Keratinocyte (primary cell): ENCODE measurements around the gene ZFYVE28. TPM values are rescaled to one million over a fixed set of nuclear protein-coding genes. Genes with fewer than 3 reads are reported as not detected.

Source experiments
- DNase-seq: peaks from one replicate; pipeline ENCODE4 v3.0.0-alpha.2; 2011; ENCODE audit warnings: low read depth, missing footprints, low spot score
- FAIRE-seq: peaks from 2 replicates; lab custom pipeline; 2011; peaks lifted over from hg19 to GRCh38; lab: Jason Lieb, UNC
- H2AFZ ChIP-seq: 2 replicates; pipeline ENCODE4 v1.6.0; 2012; ENCODE audit warnings: low read length, control low read depth, inconsistent platforms; ENCODE audit not compliant: control insufficient read depth
- H3K27ac ChIP-seq: 2 replicates; pipeline ENCODE4 v1.5.1; 2011; ENCODE audit warnings: low read length; ENCODE audit not compliant: control insufficient read depth, insufficient read depth
- H3K27me3 ChIP-seq: 3 replicates; pipeline ENCODE4 v1.6.0; 2011; ENCODE audit warnings: low read length; ENCODE audit not compliant: control insufficient read depth, insufficient read depth; ENCODE audit errors: extremely low read depth
- H3K36me3 ChIP-seq, 2 experiments: 2 replicates in 1 of 2; 3 replicates in 1 of 2; pipeline ENCODE4 v1.5.1; 2011; ENCODE audit warnings: low read length in 2 of 2, mild to moderate bottlenecking in 1 of 2; ENCODE audit not compliant: control insufficient read depth in 2 of 2, insufficient read depth in 2 of 2; ENCODE audit errors: extremely low read depth in 1 of 2
- H3K4me1 ChIP-seq: 3 replicates; pipeline ENCODE4 v1.5.1; 2011; ENCODE audit warnings: low read length; ENCODE audit not compliant: control insufficient read depth, insufficient read depth; ENCODE audit errors: extremely low read depth
- H3K4me2 ChIP-seq: 3 replicates; pipeline ENCODE4 v1.6.0; 2011; ENCODE audit warnings: low read depth, low read length; ENCODE audit not compliant: control insufficient read depth, insufficient read depth; ENCODE audit errors: extremely low read depth
- H3K4me3 ChIP-seq, 3 experiments: fragments of 200-600 bp in 1 of 3; sonication (generic) in 1 of 3; 2 replicates in 2 of 3; 3 replicates in 1 of 3; pipeline ENCODE4 v1.5.1; 2011 to 2016; ENCODE audit warnings: low read length in 3 of 3, mild to moderate bottlenecking in 3 of 3, control low read depth in 2 of 3, inconsistent platforms in 1 of 3, low read depth in 1 of 3, mixed read lengths in 1 of 3, mixed run types in 1 of 3, moderate library complexity in 1 of 3; ENCODE audit not compliant: control insufficient read depth in 2 of 3, insufficient read depth in 2 of 3; ENCODE audit errors: extremely low read depth in 1 of 3
- H3K79me2 ChIP-seq: 2 replicates; pipeline ENCODE4 v1.6.0; 2012; ENCODE audit warnings: low read length; ENCODE audit not compliant: control insufficient read depth, insufficient read depth
- H3K9ac ChIP-seq: 3 replicates; pipeline ENCODE4 v1.6.0; 2011; ENCODE audit warnings: low read length; ENCODE audit not compliant: control insufficient read depth, insufficient read depth; ENCODE audit errors: extremely low read depth
- H3K9me1 ChIP-seq: 3 replicates; pipeline ENCODE4 v1.6.0; 2011; ENCODE audit warnings: low read length; ENCODE audit not compliant: control insufficient read depth, insufficient read depth; ENCODE audit errors: extremely low read depth
- H3K9me3 ChIP-seq: 2 replicates; pipeline ENCODE4 v1.5.1; 2012; ENCODE audit warnings: low read depth, low read length; ENCODE audit not compliant: control insufficient read depth
- H4K20me1 ChIP-seq: 3 replicates; pipeline ENCODE4 v1.6.0; 2011; ENCODE audit warnings: low read length; ENCODE audit not compliant: control insufficient read depth, insufficient read depth; ENCODE audit errors: extremely low read depth
- CTCF ChIP-seq, 3 experiments: IDR thresholded peaks in 1 of 3; conservative IDR thresholded peaks in 1 of 3; optimal IDR thresholded peaks in 1 of 3; 2 replicates in 2 of 3; 3 replicates in 1 of 3; pipeline versions ENCODE3 to v1.5.1; 2011; ENCODE audit warnings: low read length in 3 of 3, mild to moderate bottlenecking in 3 of 3, moderate library complexity in 2 of 3, control low read depth in 1 of 3, inconsistent platforms in 1 of 3; ENCODE audit not compliant: insufficient read depth in 2 of 3; ENCODE audit errors: extremely low read depth in 1 of 3
- EZH2 ChIP-seq: IDR thresholded peaks from one replicate; pipeline ENCODE4 v1.6.1; 2012; ENCODE audit warnings: inconsistent platforms, mild to moderate bottlenecking, low read length, moderate library complexity
- dilution Hi-C: fragments of 300-500 bp; cut with MboI; formaldehyde crosslinking; loops from one replicate; pipeline ENCODE4 v1.7.0; 2020; ENCODE audit warnings: low sequenced_read_pairs; ENCODE audit not compliant: extremely low pct_ligation_motif_present
- polyA plus RNA-seq, 5 experiments: library from polyadenylated mRNA; depleted of rRNA in 3 of 5; stranded (reverse) in 3 of 5; stranded (forward) in 1 of 5; unstranded in 1 of 5; fragments of >200 nt; gene quantifications; 1 replicate in 1 of 5; 2 replicates in 3 of 5; 3 replicates in 1 of 5; pipeline versions ENCODE4 v1.2.1 to v1.2.3, GENCODE V29; 2011 to 2012; ENCODE audit warnings: missing spikeins in 2 of 5, low read depth in 1 of 5, low replicate concordance in 1 of 5

ZFYVE28 gene
- polyA plus RNA-seq, 1 donor (not counting 4 experiments of a cell fraction or from before 2014, with no cell fraction given) = 0.33 TPM

- Histone ChIP-seq H3K9me3 (peaks cover 2% of the 10 kb centered on the region), H3K4me2 (peak overlapping the region; percentile 49), H3K4me3 (peak overlapping the region in 2 of 3 experiments; percentile 43 to 54), H3K79me2 (no peaks in the 10 kb centered on the region), H4K20me1 (no peaks in the 10 kb centered on the region), H3K27ac (no peak overlapping the region), H3K9ac (peak overlapping the region; percentile 25), H3K36me3 (no peaks in the 10 kb centered on the region), H2AFZ (peak overlapping the region; percentile 14), H3K9me1 (no peaks in the 10 kb centered on the region), H3K27me3 (peaks cover 23% of the 10 kb centered on the region), H3K4me1 (no peaks in the 10 kb centered on the region)
- DNase-seq (no peak), FAIRE-seq (no peak)
- TF ChIP-seq CTCF (optimal IDR thresholded peaks at IDR 0.05 in 1 of 3, IDR thresholded peaks at IDR 0.05 in 1 of 3, conservative IDR thresholded peaks at IDR 0.05 in 1 of 3; ENCODE audit: extremely low read depth in 1 of 3, insufficient read depth in 2 of 3, low read length in 3 of 3) (no peak), EZH2 (no peak)
- dilution Hi-C loops = no loop called here
Observed at GRCh38 chr4:2363951-2364653, 54.3 kb downstream of the ZFYVE28 start.

GRCh38 chr4:2363056-2363721 lies 55.3 kb downstream of the ZFYVE28 start:
- Histone ChIP-seq H3K9me3 (no peaks in the 10 kb centered on the region), H3K4me2 (no peak overlapping the region), H3K4me3 (no peak overlapping the region), H3K79me2 (no peaks in the 10 kb centered on the region), H2AFZ (no peak overlapping the region), H3K4me1 (no peaks in the 10 kb centered on the region), H3K36me3 (no peaks in the 10 kb centered on the region), H4K20me1 (no peaks in the 10 kb centered on the region), H3K9me1 (no peaks in the 10 kb centered on the region), H3K27ac (no peak overlapping the region), H3K9ac (no peak overlapping the region), H3K27me3 (peaks cover 23% of the 10 kb centered on the region)
- no peak for TF ChIP-seq CTCF (optimal IDR thresholded peaks at IDR 0.05 in 1 of 3, IDR thresholded peaks at IDR 0.05 in 1 of 3, conservative IDR thresholded peaks at IDR 0.05 in 1 of 3; ENCODE audit: extremely low read depth in 1 of 3, insufficient read depth in 2 of 3, low read length in 3 of 3)
- no peak for TF ChIP-seq EZH2
- DNase-seq (no peak), FAIRE-seq (no peak)
- dilution Hi-C loops = no loop called here
